A549 (cell line): ENCODE data around the gene NUDT16L1. TPM values are rescaled to one million over a fixed set of nuclear protein-coding genes. Genes with fewer than 3 reads are reported as not detected.

ENCODE experiments used
- ATAC-seq, 2 experiments: fragments of 200-7000 bp in 1 of 2; fragments of >200 bp in 1 of 2; cut with Nextera tagmentation in 1 of 2; cut with Tn5 transposase in 1 of 2; 3 replicates each; pipeline versions ENCODE4 v1.8.0 to v1.9.1; 2018 to 2020; ENCODE audit warnings: mild to moderate bottlenecking in 1 of 2, moderate library complexity in 1 of 2
- CTCF ChIA-PET: fragments of 300-600 bp; sonication (Branson Sonifier 250); formaldehyde crosslinking; extraction: SDS; loops from one replicate; lab custom pipeline; 2021; ENCODE audit warnings: antibody characterized with exemption, inconsistent platforms; lab: Yijun Ruan, JAX
- POLR2A ChIA-PET: fragments of 350-600 bp; formaldehyde crosslinking; extraction: SDS; loops from one replicate; lab custom pipeline; 2021; ENCODE audit warnings: antibody characterized with exemption, inconsistent platforms; lab: Yijun Ruan, JAX
- DNase-seq, 2 experiments: peaks; one replicate each; pipeline versions ENCODE4 v3.0.0 to v3.0.0-alpha.2; 2011 to 2016; ENCODE audit warnings: low read depth in 1 of 2, low spot score in 1 of 2
- FAIRE-seq: peaks from 2 replicates; lab custom pipeline; 2011; peaks lifted over from hg19 to GRCh38; lab: Jason Lieb, UNC
- H3K27ac ChIP-seq, 2 experiments: fragments of >200 bp; sonication (Bioruptor Twin); formaldehyde crosslinking; 3 replicates each; pipeline ENCODE4 v1.5.1; 2016 to 2017
- H3K4me1 ChIP-seq: fragments of >200 bp; sonication (Bioruptor Twin); formaldehyde crosslinking; 3 replicates; pipeline ENCODE4 v1.6.1; 2016
- H3K4me2 ChIP-seq: fragments of >200 bp; sonication (Bioruptor Twin); formaldehyde crosslinking; 3 replicates; pipeline ENCODE4 v1.6.1; 2016
- H3K4me3 ChIP-seq: fragments of >200 bp; sonication (Bioruptor Twin); formaldehyde crosslinking; 3 replicates; pipeline ENCODE4 v1.5.1; 2016
- H3K9me3 ChIP-seq: fragments of >200 bp; sonication (Bioruptor Twin); formaldehyde crosslinking; 3 replicates; pipeline ENCODE4 v1.6.1; 2016
- CBX2 ChIP-seq: fragments of 200-600 bp; sonication (generic); IDR thresholded peaks from 2 replicates; pipeline ENCODE4 v1.6.1; 2016; ENCODE audit warnings: low read depth, mild to moderate bottlenecking, borderline replicate concordance
- CBX8 ChIP-seq: fragments of 200-600 bp; sonication (generic); IDR thresholded peaks from 2 replicates; pipeline ENCODE4 v1.6.1; 2016
- CTCF ChIP-seq: fragments of >200 bp; sonication (Bioruptor Twin); formaldehyde crosslinking; IDR thresholded peaks from 3 replicates; pipeline ENCODE4 v1.5.1; 2016
- EHF ChIP-seq: fragments of 250-450 bp; sonication (Bioruptor Pico); IDR thresholded peaks from 2 replicates; pipeline ENCODE4 v1.5.0; 2020; ENCODE audit warnings: mild to moderate bottlenecking
- EHMT2 ChIP-seq: fragments of 200-600 bp; sonication (generic); IDR thresholded peaks from 2 replicates; pipeline ENCODE4 v1.6.1; 2016; ENCODE audit warnings: antibody characterized with exemption, low read depth, mild to moderate bottlenecking, moderate library complexity
- HES2 ChIP-seq: fragments of >200 bp; sonication (Bioruptor Twin); formaldehyde crosslinking; IDR thresholded peaks from 2 replicates; pipeline ENCODE4 v1.6.1; 2016
- HEYL ChIP-seq: fragments of 250-450 bp; sonication (Bioruptor Pico); IDR thresholded peaks from 2 replicates; pipeline ENCODE4 v1.8.0; 2021; ENCODE audit warnings: mild to moderate bottlenecking, moderate library complexity
- HMGXB4 ChIP-seq: fragments of 250-450 bp; sonication (Bioruptor Pico); IDR thresholded peaks from 2 replicates; pipeline ENCODE4 v1.5.0; 2021; ENCODE audit warnings: mild to moderate bottlenecking, moderate library complexity, borderline replicate concordance
- HOXA7 ChIP-seq: fragments of 250-450 bp; sonication (Bioruptor Pico); IDR thresholded peaks from 2 replicates; pipeline ENCODE4 v1.5.0; 2020; ENCODE audit warnings: mild to moderate bottlenecking, moderate library complexity
- HOXB5 ChIP-seq: fragments of 250-450 bp; sonication (Bioruptor Pico); IDR thresholded peaks from 2 replicates; pipeline ENCODE4 v1.5.0; 2020; ENCODE audit warnings: mild to moderate bottlenecking, moderate library complexity
- JUN ChIP-seq, 2 experiments: fragments of >200 bp; sonication (Bioruptor Twin); formaldehyde crosslinking; IDR thresholded peaks; 2 replicates in 1 of 2; 3 replicates in 1 of 2; pipeline ENCODE4 v1.6.1; 2016 to 2017
- MYC ChIP-seq: IDR thresholded peaks from 2 replicates; pipeline ENCODE4 v1.6.1; 2012; ENCODE audit warnings: mild to moderate bottlenecking, inconsistent platforms, low read length, improper control_type of control experiment, borderline replicate concordance
- POLR2AphosphoS2 ChIP-seq: conservative IDR thresholded peaks from 2 replicates; pipeline ENCODE4 v1.6.1; 2012; ENCODE audit warnings: low read length, improper control_type of control experiment, inconsistent platforms
- REST ChIP-seq: fragments of 200-600 bp; sonication (generic); IDR thresholded peaks from 2 replicates; pipeline ENCODE4 v1.6.1; 2016; ENCODE audit warnings: antibody characterized with exemption, mild to moderate bottlenecking, moderate library complexity
- SREBF2 ChIP-seq: fragments of 450-650 bp; IDR thresholded peaks from 2 replicates; pipeline ENCODE4 v1.6.1; 2014; ENCODE audit warnings: mild to moderate bottlenecking, moderate library complexity
- ZNF302 ChIP-seq: fragments of 250-450 bp; sonication (Bioruptor Pico); IDR thresholded peaks from 2 replicates; pipeline ENCODE4 v1.9.0; 2021; ENCODE audit warnings: inconsistent platforms, mild to moderate bottlenecking, moderate library complexity
- WGBS: methylation state at CpG from one replicate; pipeline ENCODE4 v1.1.6; 2017; ENCODE audit errors: missing lambda C conversion rate; 5-methylcytosine and 5-hydroxymethylcytosine counted together
- polyA plus RNA-seq, 4 experiments: library from polyadenylated mRNA; depleted of rRNA in 3 of 4; stranded (reverse); fragments of >200 nt; fragmentation: RNase III in 1 of 4; extraction: RNeasy Plus Mini Kit Qiagen cat#74134 plus additional on column Dnase treatment in 1 of 4; gene quantifications; 2 replicates in 3 of 4; 3 replicates in 1 of 4; pipeline ENCODE4 v1.2.3, GENCODE V29; 2011 to 2017

The NUDT16L1 gene
- polyA plus RNA-seq, 2 of the 4 experiments (the other 2 are of a cell fraction), result 15.5 to 22.9 TPM

GRCh38 chr16:4698321-4699045 is 5.1 kb downstream of the NUDT16L1 start:
- FAIRE-seq, result no peak
- ChIA-PET POLR2A (interaction anchor here (0.6 to 0.7 kb wide), 3 partner anchors 35 to 255 kb away, joined by 3 to 9 read pairs (median 5); partner anchors contain the start of genes ANKS3 and DNAAF8), CTCF (interaction anchor here (1.0 to 1.7 kb wide), 2 partner anchors 258 to 386 kb away, joined by 3 to 6 read pairs; no protein-coding TSS in a partner anchor)
- H3K4me1 ChIP-seq, result 0 out of 3 replicates have a peak, but pooled peaks cover 5% of the 10 kb centered on the region
- ATAC-seq, result no peak
- no peak overlapping the region for H3K4me2 ChIP-seq
- no peak overlapping the region for H3K27ac ChIP-seq
- no peak for DNase-seq
- H3K9me3 ChIP-seq, result no peaks in the 10 kb centered on the region
- 93% methylated on average over 21 of the region's 36 CpGs for WGBS
- no peak for TF ChIP-seq REST
- TF ChIP-seq, all 56 proteins: peak for 0
- no peak overlapping the region for H3K4me3 ChIP-seq

- Histone ChIP-seq H3K4me3 (no peak overlapping the region), H3K9me3 (no peaks in the 10 kb centered on the region), H3K4me2 (no peak overlapping the region), H3K27ac (no peak overlapping the region), H3K4me1 (0 out of 3 replicates have a peak, but pooled peaks cover 5% of the 10 kb centered on the region)
- 95% methylated on average over 19 of the region's 19 CpGs for WGBS
- CTCF ChIA-PET, result interaction anchor here (1.0 to 1.4 kb wide), 2 partner anchors 49 to 258 kb away, joined by 3 read pairs; no protein-coding TSS in a partner anchor
- no peak for TF ChIP-seq HMGXB4 (CRISPR knock-in tag)
- no peak for TF ChIP-seq MYC
- TF ChIP-seq HOXB5, result no peak
- TF ChIP-seq SREBF2, result no peak
- TF ChIP-seq ZNF302 (CRISPR knock-in tag), result no peak
- TF ChIP-seq CBX2, result no peak
- no peak for TF ChIP-seq EHF (CRISPR knock-in tag)
- no peak for TF ChIP-seq EHMT2
- no peak for TF ChIP-seq POLR2AphosphoS2
- TF ChIP-seq HOXA7 (CRISPR knock-in tag), result no peak
- no peak for TF ChIP-seq HES2
- TF ChIP-seq HEYL (CRISPR knock-in tag), result no peak
- TF ChIP-seq REST, result no peak
- TF ChIP-seq JUN (IDR thresholded peaks at IDR 0.05), result no peak
- TF ChIP-seq CBX8, result no peak
- TF ChIP-seq CTCF, result no peak
- DNase-seq, result no peak
- POLR2A ChIA-PET, result interaction anchor here (0.6 to 0.7 kb wide), 2 partner anchors 175 to 255 kb away, joined by 3 to 9 read pairs; no protein-coding TSS in a partner anchor
- ATAC-seq, result no peak
- FAIRE-seq, result no peak
Observed at GRCh38 chr16:4699046-4699556, 5.7 kb downstream of the NUDT16L1 start.
